Esophagus muscularis mucosa (tissue), 3 donors: ENCODE measurements around the gene NOL3.

ENCODE experiments used
- CTCF ChIP-seq, 3 experiments: fragments of 200-600 bp in 2 of 3; fragments of 450-650 bp in 1 of 3; sonication (generic) in 2 of 3; IDR thresholded peaks; one replicate each; pipeline ENCODE4 v1.5.1; 2017 to 2019; ENCODE audit warnings: antibody characterized with exemption in 3 of 3, mild to moderate bottlenecking in 2 of 3, moderate library complexity in 1 of 3
- POLR2A ChIP-seq: fragments of 450-650 bp; IDR thresholded peaks from one replicate; pipeline ENCODE4 v1.6.1; 2017; ENCODE audit warnings: antibody characterized with exemption, moderate library complexity, mild to moderate bottlenecking, low read depth

- TF ChIP-seq POLR2A (no peak), CTCF (IDR thresholded peaks at IDR 0.05) (no peak)
Observed at GRCh38 chr16:67188323-67188722, 18.0 kb downstream of the NOL3 start.
